GM10248 (cell line): ENCODE results near the gene MFN2.
A peak's percentile ranks its signal among the peaks of the same experiment; 100 is the strongest.

Source experiments
- CTCF ChIA-PET: fragments of 300-600 bp; sonication (Branson Sonifier 250); formaldehyde crosslinking; extraction: SDS; loops from one replicate; lab custom pipeline; 2021; ENCODE audit warnings: antibody characterized with exemption; lab: Yijun Ruan, JAX
- POLR2A ChIA-PET: fragments of 350-650 bp; sonication (Branson Sonifier 250); formaldehyde crosslinking; extraction: SDS; loops from one replicate; lab custom pipeline; 2020; ENCODE audit warnings: antibody characterized with exemption; lab: Yijun Ruan, JAX
- DNase-seq: peaks from one replicate; pipeline ENCODE4 v3.0.0; 2012; ENCODE audit errors: extremely low spot score
- TF ChIP-seq, protein P1 (sequence below): IDR thresholded peaks from 2 replicates; pipeline ENCODE4 v1.5.1; 2012; ENCODE audit warnings: mild to moderate bottlenecking, low read depth; ENCODE audit errors: extremely low read depth, missing control alignments, control extremely low read depth

Gene MFN2

DNA sequence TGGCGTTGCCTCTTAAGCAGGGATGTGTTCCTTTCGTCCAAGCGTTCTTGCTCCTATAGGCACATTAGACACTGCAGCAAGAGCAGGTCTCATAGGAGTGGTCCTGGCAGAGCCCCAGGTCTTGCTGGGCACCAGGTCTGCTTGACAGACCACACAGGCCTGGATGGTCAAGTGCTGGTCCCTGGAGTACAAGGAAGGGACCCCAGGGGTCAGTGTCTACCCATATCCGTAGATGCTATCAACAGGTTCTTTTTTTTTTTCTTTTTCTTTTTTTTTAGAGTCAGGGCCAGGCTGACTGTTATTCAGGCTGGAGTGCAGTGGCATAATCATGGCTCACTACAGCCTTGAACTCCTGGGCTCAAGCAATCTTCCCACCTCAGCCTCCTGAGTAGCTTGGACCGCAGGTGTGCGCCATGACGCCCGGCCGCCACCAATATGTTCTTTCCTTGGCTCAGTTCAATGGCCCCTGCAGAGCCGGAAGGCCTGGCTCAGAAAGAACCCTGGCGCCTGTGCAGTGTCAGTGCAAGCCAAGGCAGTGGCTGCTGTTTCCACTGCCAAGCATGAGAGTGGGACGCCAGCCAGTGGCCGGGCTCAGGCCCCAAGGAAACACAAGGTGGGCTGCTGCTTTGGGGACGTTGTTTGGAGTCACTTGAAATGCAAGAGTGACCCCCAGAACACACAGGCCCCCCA is 72.9 kb downstream of the MFN2 start:
- TF ChIP-seq, protein P1, sequence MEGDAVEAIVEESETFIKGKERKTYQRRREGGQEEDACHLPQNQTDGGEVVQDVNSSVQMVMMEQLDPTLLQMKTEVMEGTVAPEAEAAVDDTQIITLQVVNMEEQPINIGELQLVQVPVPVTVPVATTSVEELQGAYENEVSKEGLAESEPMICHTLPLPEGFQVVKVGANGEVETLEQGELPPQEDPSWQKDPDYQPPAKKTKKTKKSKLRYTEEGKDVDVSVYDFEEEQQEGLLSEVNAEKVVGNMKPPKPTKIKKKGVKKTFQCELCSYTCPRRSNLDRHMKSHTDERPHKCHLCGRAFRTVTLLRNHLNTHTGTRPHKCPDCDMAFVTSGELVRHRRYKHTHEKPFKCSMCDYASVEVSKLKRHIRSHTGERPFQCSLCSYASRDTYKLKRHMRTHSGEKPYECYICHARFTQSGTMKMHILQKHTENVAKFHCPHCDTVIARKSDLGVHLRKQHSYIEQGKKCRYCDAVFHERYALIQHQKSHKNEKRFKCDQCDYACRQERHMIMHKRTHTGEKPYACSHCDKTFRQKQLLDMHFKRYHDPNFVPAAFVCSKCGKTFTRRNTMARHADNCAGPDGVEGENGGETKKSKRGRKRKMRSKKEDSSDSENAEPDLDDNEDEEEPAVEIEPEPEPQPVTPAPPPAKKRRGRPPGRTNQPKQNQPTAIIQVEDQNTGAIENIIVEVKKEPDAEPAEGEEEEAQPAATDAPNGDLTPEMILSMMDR: peak; percentile 7
- ChIA-PET POLR2A (interaction anchor here (2.1 kb wide), 1 partner anchor 26 kb away, joined by 12 read pairs; no protein-coding TSS in a partner anchor), CTCF (interaction anchor here (1.7 to 4.1 kb wide), 3 partner anchors 10 to 26 kb away, joined by 5 to 45 read pairs (median 23); partner anchors contain the start of gene TNFRSF8)
- no peak for DNase-seq

DNA sequence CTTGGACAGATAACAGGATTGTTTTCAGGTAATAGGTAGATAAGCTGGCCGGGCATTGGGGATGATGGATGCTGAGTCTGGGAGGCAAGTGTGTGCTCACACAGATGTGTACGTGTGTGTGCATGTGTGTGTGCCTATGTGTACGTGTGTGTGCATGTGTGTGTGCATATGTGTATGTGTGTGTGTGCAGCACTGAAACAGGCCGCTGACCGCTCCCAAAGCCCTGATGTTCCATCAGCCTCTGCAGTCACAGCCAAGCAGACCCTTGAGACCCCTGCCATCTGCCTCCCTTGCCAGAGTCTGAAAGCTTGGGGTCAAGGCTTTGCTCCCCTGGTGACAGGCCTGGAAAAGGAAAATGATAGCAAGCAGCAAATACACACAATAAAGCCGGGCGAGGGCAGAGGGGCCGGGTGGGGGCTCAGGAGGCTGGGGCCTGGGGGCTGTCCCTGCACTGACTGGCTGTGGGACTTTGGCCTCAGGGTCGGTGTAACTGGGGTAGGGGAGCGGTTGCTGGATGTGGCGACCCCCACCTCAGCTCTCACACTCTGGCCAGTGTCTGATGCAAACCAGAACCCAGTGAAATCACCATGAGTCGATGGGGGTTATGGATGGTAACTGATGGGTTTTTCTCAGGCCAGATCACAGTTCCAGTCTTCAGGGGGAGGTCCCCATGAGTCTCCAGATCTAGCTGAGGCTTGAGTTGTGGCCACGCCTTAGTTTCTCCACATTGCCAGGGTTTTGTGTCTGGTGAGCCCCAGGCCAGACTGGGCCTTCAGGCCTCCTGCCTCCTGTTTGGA is 73.7 kb downstream of the MFN2 start:
- ChIA-PET POLR2A (interaction anchor here (0.5 to 1.2 kb wide), 3 partner anchors 14 to 144 kb away, joined by 3 to 4 read pairs (median 4); no protein-coding TSS in a partner anchor), CTCF (interaction anchor here (1.1 to 2.9 kb wide), 6 partner anchors 9 to 60 kb away, joined by 3 to 23 read pairs (median 6); partner anchors contain the start of gene TNFRSF8)
- DNase-seq: peak; percentile 72
- TF ChIP-seq, protein P1: no peak

DNA sequence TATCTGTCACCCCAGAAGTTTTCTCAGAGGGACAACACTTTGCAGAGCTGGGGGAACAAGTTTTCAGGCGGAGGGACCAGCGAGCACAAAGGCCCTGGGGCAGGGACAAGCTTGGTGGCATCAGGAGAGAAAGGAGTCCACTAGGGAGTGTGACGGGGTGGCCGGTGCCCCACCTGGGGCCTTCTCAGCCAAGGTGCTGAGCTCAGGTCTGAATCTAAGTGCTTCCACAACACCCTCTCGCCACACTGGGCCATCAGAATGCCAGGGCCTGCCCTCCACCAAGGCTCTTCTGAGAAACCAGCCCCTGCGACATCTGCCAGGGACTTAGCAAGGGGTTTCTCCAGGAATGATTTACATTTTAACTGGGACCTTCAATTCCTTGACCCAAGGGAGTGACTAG is 75.0 kb downstream of the MFN2 start:
- TF ChIP-seq, protein P1: no peak
- DNase-seq: no peak
- ChIA-PET CTCF (interaction anchor here (1.1 to 3.0 kb wide), 6 partner anchors 8 to 53 kb away, joined by 4 to 23 read pairs (median 9); no protein-coding TSS in a partner anchor), POLR2A (interaction anchor here (1.2 kb wide), 1 partner anchor 146 kb away, joined by 3 read pairs; no protein-coding TSS in a partner anchor)

DNA sequence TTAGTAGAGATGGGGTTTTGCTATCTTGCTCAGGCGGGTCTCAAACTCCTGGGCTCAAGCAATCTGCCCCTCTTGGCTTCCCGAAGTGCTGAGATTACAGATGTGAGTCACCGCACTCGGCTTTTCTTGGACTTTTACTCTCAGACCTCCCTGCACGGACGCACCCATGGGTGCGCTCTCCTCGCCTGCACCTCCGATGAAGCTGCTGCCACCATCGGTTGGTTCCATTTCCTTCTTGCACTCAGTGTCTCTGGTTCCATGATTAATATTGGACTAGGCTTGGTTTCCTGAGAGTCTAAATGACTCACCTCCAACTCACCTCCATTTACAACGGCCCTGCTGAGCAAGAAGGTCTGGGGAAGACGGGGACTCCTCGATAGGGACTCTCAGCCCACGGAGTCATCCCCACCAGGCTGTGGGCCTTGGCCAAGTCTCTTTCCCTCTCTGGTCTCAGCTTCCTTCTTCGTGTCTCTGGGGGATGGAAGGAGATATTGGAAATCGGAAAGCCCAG is 76.1 kb downstream of the MFN2 start:
- ChIA-PET POLR2A (interaction anchor here (1.5 to 1.7 kb wide), 2 partner anchors 17 to 146 kb away, joined by 3 to 4 read pairs; no protein-coding TSS in a partner anchor), CTCF (interaction anchor here (1.0 to 5.4 kb wide), 9 partner anchors 9 to 149 kb away, joined by 3 to 25 read pairs (median 7); no protein-coding TSS in a partner anchor)
- peak; percentile 38 for DNase-seq
- TF ChIP-seq, protein P1: no peak

DNA sequence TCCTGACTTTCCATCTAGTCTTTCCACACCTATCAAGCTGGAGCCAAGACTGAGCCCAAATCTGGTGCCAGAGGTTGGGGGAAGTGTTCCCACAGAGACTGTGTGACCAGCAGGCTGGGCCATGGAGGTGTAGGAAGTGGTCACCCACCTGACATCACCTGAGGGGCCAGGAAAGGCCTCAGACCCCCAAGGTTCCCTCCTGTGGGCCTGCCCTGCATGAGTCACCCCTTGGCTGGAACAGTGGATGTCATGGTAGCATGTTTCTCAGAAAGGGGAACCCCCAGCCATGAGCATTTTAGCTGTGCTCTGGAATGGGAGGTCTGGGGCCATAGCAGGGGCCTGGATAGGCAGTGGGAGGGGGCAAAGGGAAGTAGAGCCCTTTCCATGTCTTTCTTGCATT is 77.1 kb downstream of the MFN2 start:
- ChIA-PET POLR2A (interaction anchor here (1.5 to 1.7 kb wide), 2 partner anchors 18 to 147 kb away, joined by 3 to 4 read pairs; no protein-coding TSS in a partner anchor), CTCF (interaction anchor here (1.2 to 5.4 kb wide), 10 partner anchors 9 to 150 kb away, joined by 3 to 25 read pairs (median 5); no protein-coding TSS in a partner anchor)
- peak; percentile 48 for DNase-seq
- TF ChIP-seq, protein P1: no peak
